NCI-H345 treated with DMSO at 0.1 percent for 48 hours (cell line): ENCODE results near the gene HP.
"Not testable (repeated sequence)": the region's sequence is repeated elsewhere in the genome, so short reads cannot be mapped to it uniquely, and the experiment has no call there.

Experiments used
- DNase-seq: peaks from one replicate; lab custom pipeline; 2025; ENCODE audit not compliant: unreplicated experiment; lab: John Stamatoyannopoulos, UW

HP gene

GRCh38 chr16:72043058-72043457 is 11.2 kb upstream of the HP start:
- DNase-seq, result no peak

GRCh38 chr16:72043539-72043938 is 10.8 kb upstream of the HP start:
- no peak for DNase-seq

- no peak for DNase-seq
Observed at GRCh38 chr16:72044296-72044695, 10.0 kb upstream of the HP start.

DNA sequence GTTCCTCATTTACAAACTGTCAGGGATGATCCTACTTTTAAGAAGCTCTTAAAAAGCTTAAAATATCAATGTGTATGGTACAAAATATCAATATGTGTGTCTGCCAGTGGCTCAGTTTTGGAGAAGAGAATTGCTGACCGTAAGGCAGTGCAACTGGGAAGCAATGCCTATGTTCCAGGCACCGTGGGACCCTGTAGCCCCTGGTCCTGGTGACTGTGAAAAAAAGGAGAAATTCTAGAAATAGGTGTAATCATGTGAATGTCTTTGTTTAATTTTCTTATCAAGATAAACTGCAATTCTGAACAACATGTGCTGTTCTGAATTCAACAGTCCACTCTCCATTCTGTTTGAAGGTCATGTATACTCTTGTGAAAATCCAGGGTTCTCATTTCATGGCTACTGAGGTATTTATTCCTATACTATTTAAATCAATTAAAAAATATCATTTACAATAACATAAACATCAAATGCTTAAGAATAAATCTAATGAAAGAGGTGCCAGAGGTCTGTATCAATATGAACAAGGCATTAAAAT is 9.4 kb upstream of the HP start:
- no peak for DNase-seq

- DNase-seq, result no peak
Observed at GRCh38 chr16:72049110-72049509, 5.2 kb upstream of the HP start.

DNA sequence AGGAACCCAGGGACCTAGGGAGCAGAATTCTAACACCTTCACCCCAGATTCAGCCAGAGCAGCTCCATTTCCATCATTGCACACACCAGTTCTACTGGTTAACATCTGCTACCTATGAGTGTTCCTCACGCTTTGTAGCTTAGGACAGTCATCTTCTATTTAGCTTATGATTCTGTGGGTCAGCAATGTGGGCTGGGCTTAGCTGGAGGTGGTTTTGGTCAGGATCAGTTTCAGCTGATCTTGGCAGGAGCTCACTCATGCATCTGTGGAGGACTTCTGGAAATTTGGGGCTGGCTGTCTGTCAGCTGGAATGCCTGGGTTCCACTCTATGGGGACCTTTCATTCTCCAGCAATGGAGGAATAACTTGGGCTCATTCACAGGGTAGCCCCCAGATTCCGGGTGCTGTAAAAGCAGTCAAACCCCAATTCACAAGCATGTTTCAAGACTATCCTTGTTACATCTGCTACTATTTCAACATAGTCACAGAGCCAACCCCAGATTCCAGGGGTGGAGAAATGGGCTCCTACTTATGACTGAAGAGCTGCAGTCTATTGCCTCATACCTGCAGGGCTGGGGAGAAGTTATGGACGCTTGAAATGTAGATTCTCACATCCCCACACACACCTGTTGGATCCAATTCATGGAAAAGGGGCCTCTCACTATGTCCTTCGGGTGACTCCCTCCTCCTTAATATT is 3.4 kb upstream of the HP start:
- no peak for DNase-seq

DNA sequence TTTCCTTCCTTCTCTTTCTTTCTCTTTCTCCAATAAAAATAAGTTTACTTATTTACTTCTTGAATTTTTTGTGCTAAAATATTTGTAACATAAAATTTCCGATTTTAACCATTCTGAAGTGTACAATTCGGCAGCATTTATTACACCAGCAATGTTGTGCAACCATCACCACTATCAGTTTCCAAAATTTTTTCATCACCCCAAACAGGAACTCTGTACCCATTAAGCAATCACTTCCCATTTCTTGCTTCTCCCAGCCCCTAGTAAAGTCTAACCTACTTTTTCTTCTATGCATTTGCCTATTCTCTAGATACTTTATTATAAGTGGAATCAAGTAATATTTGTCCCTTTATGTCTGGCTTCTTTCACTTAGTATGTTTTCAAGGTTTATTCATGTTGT is 2.5 kb upstream of the HP start:
- DNase-seq, result no peak

DNA sequence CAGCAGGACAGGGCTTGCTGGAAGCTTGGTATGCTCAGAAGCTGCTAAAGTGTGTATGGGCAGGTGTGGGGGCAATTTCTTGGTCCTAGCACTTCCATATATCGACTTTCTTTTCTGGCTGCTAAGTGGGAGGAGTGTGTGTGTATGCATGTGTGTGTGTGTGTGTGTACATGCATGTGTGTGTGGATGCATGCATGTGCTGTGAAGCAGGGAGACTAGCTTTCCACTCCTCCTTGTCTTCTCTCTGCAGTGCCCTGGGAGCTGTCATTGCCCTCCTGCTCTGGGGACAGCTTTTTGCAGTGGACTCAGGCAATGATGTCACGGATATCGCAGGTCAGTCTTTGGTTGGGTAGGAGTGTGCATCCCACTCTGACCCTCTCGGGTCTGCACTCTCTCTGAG is 1.6 kb downstream of the HP start:
- DNase-seq, result no peak

- DNase-seq, result not testable (repeated sequence)
Observed at GRCh38 chr16:72057313-72057712, 3.0 kb downstream of the HP start.

DNA sequence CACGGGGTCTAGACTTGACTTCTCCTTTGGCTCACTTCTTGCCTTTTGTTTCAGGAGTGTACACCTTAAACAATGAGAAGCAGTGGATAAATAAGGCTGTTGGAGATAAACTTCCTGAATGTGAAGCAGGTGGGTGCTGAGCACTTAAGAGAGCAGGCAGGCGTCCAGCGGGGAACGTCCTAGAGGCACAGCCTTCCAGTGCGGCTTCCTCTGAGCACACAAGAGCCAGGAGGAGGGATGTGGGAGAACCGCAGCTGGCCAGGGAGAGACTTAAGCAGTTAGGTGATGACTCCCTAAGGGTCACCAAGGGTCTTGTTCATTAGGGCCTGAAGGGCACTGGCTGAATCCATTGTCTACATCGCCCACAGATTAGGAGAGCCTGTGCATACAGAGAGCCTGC is 4.8 kb downstream of the HP start:
- not testable (repeated sequence) for DNase-seq

DNA sequence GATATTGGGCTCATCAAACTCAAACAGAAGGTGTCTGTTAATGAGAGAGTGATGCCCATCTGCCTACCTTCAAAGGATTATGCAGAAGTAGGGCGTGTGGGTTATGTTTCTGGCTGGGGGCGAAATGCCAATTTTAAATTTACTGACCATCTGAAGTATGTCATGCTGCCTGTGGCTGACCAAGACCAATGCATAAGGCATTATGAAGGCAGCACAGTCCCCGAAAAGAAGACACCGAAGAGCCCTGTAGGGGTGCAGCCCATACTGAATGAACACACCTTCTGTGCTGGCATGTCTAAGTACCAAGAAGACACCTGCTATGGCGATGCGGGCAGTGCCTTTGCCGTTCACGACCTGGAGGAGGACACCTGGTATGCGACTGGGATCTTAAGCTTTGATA is 6.1 kb downstream of the HP start:
- DNase-seq, result no peak

GRCh38 chr16:72061564-72061963 is 7.3 kb downstream of the HP start:
- no peak for DNase-seq

DNA sequence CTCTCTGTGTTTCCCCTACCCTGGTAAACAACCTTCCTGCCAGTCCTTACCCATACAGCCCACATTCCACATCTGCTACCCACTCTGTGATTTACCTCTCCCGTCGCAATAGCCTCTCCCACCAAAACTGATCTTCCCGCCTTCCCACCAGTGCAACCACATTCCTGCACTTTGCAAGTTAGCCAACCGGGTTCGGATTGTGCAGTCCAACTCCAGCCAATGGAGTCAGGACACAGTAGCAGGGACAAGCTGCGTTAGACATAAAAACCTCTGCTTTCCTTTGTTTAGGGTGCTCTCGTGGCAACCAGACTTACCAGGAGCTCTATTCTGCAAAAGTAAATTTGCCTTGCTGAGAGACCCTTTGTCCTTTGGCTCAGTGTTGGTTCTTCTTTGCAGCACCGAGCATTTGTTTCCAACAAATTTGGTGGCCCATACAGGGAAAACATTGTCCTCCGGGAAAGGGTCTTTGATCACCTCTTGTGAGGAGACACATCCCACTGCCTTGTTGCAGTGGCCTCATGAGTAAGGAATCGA is 10.1 kb downstream of the HP start:
- no peak for DNase-seq

DNA sequence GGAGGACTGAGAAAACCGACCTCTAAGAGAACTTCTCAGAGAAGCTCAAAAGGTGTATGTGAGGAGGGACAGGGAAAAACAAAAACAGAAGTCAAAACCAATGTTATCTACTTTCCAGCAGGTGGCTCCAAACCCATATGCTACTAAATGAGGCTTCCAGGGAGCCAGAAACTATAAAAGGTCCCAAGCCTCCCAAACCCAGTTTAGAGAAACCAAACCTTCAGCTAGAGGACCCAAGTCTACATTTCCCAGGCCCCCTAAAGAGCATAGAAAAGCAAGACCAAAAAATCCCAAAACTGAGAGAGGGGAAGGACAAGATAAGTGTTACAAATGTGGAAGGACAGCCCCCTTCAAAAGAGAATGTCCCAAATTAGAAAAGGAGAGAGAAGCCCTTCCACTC is 12.4 kb downstream of the HP start:
- DNase-seq, result no peak

DNA sequence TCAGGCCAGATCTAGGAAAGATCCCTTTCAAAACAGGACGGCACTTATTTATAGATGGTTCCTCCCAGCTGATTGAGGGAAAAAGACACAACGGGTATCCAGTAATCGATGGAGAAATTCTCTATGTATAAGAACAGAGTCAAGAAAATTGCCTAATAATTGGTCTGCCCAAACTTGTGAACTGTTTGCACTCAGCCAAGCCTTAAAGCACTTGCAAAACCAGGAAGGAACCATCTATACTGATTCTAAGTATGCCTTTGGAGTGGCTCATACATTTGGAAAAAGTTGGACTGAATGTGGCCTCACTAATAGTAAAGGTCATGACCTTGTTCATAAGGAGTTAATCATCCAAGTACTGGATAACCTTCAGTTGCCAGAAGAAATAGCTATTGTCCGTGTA is 14.6 kb downstream of the HP start:
- DNase-seq, result no peak

DNA sequence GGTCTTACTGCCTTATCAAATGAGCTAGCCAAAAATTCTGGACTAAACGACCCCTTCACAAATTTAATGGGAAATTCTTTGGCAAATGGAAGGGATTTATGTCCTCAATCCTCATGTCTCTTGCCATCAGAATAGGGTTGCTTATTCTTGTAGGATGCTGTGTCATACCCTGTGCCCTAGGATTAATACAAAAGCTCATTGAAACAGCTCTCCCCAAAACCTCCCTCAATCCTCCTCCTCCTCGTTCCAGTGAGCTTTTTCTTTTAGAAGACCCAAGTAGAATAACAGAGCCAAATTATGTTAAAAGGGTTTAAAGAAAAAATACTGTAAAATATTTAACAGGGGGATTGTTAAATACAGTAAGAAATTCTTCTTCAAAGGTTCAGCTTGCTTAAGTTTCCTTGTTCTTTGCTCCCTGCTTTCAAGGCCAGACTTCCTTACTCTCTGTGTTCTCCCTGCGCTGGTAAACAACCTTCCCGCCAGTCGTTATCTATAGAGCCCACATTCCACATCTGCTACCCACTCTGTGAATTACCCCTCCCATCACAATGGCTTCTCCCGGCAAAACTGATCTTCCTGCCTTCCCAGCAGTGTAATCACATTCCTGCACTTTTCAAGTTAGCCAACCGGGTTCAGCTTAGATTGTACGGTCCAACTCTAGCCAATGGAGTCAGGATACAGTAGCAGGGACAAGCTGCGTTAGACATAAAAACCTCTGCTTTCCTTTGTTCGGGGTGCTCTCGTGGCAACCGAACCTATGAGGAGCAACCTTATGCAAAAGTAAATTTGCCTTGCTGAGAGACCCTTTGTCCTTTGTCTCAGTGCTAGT is 18.4 kb downstream of the HP start:
- no peak for DNase-seq

DNA sequence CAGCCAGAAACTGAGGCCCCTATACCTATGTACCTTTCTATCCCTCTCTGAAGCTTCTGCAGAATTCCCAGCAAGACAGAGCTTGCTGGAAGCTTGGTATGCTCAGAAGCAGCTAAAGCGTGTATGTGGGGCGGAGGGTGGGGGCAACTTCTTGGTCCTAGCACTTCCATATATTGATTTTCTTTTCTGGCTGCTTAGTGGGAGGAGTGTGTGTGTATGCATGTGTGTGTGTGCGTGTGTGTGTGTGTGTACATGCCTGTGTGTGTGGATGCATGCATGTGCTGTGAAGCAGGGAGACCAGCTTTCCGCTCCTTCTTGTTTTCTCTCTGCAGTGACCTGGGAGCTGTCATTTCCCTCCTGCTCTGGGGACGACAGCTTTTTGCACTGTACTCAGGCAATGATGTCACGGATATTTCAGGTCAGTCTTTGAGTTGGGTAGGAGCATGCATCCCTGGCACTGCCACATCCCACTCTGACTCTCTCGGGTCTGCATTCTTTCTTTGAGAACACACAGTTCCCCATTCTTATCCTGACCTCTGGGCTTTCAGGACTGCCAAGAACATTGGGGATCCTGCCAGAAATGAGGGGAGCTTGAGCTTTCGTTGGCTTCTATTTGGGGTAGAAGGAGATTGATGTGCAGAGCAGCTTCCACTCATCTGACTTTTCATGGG is 19.4 kb downstream of the HP start:
- DNase-seq, result no peak

GRCh38 chr16:72075067-72075466 is 20.8 kb downstream of the HP start:
- DNase-seq, result not testable (repeated sequence)

GRCh38 chr16:72076991-72077706 is 22.8 kb downstream of the HP start:
- not testable (repeated sequence) for DNase-seq

DNA sequence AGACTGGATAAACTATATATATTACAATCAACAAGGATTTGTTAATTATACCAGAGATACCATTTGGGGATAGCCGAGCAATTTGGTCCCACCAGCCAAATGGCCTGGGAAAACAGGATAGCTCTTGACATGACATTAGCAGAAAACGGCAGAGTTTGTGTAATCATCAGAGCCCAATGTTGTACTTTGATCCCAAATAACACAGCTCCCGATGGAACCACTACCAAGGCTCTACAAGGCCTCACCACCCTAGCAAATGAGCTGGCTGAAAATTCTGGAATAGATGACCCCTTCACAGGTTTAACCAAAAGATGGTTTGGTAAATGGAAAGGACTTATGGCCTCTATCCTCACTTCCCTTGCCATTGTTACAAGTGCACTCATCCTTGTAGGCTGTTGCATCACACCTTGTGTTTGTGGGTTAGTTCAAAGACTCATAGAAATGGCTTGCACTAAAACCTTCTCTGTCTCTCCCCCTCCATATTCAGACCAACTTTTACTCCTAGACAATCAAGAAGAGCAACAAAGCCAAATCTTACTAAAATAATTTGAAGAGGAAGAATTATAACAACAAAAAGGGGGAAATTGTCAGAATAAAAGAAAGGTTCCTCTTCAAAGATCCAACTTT is 29.6 kb downstream of the HP start:
- DNase-seq, result no peak
